Mucosa of descending colon (tissue), 3 donors: Measurements from ENCODE around the gene ADNP. TPM values are rescaled to one million over a fixed set of nuclear protein-coding genes. Genes with fewer than 3 reads are reported as not detected.
A peak's percentile ranks its signal among the peaks of the same experiment; 100 is the strongest.

Experiments used
- ATAC-seq: fragments of 200-7000 bp; cut with Tn5 transposase; one replicate; pipeline ENCODE4 v1.9.1; 2020; ENCODE audit warnings: mild to moderate bottlenecking, moderate library complexity
- DNase-seq, 3 donors: peaks; one replicate each; pipeline ENCODE4 v3.0.0-alpha.2; 2020
- H3K36me3 ChIP-seq: fragments of 200-600 bp; one replicate; pipeline ENCODE4 v1.8.0; 2021; ENCODE audit warnings: low read depth, mild to moderate bottlenecking
- H3K4me1 ChIP-seq: fragments of 200-600 bp; one replicate; pipeline ENCODE4 v1.8.0; 2021; ENCODE audit warnings: low read depth, mild to moderate bottlenecking
- H3K4me3 ChIP-seq: fragments of 200-600 bp; one replicate; pipeline ENCODE4 v1.8.0; 2021; ENCODE audit warnings: mild to moderate bottlenecking
- H3K9me3 ChIP-seq: fragments of 200-600 bp; one replicate; pipeline ENCODE4 v1.8.0; 2021; ENCODE audit warnings: mild to moderate bottlenecking
- intact Hi-C, 2 donors: fragments of 100-400 bp; cut with DNase I in 1 of 2; cut with micrococcal nuclease in 1 of 2; formaldehyde crosslinking; loops; one replicate each; pipeline versions ENCODE4 v1.11.0 to v1.11.1; 2022; cut with DNase I, micrococcal nuclease
- total RNA-seq, 3 donors: library from RNA; stranded (reverse); fragmentation: NEBNext Ultra II Directional in 2 of 3; extraction: Animal tissue kit (Norgen Biotek cat#: 25700) in 2 of 3; gene quantifications; one replicate each; pipeline versions ENCODE4 v1.2.1 to v1.2.4, GENCODE V29; 2021 to 2023
- TF ChIP-seq, protein P1 (sequence below): fragments of 200-600 bp; IDR thresholded peaks from one replicate; pipeline ENCODE4 v1.8.0; 2022; ENCODE audit warnings: antibody characterized with exemption, mild to moderate bottlenecking
- donor health status: DM: no; HTN: no; CAD: no; lungs with moderate emphysema.
- donor health status: DM: no; HTN: no; CAD: no.
- donor health status: DM: no; HTN: yes; CAD: no.

ADNP gene
- total RNA-seq, 3 donors from 2014 or later = 51.3 to 68.6 (median 61.4) TPM

DNA sequence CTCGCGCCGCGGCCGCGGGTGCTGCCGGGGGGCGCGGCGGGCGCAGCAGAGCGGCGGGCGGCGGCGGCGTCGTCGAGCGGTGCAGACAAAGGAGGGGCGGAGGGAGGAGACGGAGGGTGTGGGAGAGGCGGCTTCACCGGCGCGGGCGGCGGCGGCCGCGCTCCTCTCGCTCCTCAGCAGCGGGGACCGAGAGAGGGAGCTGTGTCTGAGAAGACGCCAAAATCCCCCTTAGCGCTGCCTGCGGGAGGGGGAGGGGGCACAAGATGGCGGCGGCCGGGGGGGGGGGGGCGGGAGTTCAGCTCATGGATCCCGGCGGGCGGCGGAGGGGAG lies 296 bp downstream of the ADNP start:
- TF ChIP-seq, protein P1, sequence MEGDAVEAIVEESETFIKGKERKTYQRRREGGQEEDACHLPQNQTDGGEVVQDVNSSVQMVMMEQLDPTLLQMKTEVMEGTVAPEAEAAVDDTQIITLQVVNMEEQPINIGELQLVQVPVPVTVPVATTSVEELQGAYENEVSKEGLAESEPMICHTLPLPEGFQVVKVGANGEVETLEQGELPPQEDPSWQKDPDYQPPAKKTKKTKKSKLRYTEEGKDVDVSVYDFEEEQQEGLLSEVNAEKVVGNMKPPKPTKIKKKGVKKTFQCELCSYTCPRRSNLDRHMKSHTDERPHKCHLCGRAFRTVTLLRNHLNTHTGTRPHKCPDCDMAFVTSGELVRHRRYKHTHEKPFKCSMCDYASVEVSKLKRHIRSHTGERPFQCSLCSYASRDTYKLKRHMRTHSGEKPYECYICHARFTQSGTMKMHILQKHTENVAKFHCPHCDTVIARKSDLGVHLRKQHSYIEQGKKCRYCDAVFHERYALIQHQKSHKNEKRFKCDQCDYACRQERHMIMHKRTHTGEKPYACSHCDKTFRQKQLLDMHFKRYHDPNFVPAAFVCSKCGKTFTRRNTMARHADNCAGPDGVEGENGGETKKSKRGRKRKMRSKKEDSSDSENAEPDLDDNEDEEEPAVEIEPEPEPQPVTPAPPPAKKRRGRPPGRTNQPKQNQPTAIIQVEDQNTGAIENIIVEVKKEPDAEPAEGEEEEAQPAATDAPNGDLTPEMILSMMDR = no peak
- Histone ChIP-seq H3K36me3 (peaks cover 3% of the 10 kb centered on the region), H3K4me1 (peaks cover 31% of the 10 kb centered on the region), H3K4me3 (peak overlapping the region; percentile 89), H3K9me3 (no peaks in the 10 kb centered on the region)
- DNase-seq (no peak), ATAC-seq (peak; percentile 47)
- intact Hi-C loops = no loop called here

DNA sequence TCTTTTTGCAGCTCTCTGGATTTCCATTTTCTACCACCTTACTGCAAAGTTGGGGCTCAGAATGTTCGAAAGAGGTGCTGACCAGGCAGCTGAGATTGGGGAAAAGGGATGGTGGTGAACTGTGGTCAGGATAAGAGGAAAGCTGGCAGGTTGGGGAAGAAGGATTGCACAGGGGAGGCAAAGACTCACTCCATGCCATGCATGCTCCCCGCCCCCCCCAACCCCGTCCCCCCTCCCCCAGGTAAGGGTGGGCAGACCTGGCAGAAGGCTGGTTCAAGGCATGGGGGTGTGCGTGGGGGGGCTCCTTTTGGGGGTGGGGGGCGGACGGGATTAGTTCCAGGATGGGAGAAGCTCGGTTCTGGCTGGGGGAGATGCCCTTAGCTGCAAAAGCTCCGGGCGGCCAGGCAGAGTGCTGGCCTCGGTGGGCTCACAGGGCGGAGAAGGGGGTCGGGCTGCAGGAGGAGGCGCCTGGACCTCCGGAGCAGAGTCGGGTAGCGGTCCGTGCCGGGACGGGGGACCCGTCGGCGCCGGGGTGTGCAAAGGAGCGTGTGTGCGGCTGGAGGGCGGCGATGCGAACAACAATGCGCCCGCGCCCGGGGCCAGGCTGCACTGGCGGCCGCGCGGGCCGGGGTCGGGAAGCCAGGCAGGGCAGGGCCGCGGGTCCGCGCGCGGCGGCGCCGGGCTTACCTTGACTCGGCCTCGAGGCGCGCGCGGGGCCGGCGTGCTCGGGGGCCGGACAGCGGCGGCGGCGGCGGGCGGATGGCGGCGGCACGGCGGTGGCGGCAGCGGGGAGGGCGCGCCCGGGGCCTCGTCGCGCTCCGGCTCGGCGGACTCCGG lies 880 bp downstream of the ADNP start:
- TF ChIP-seq, protein P1 = no peak
- peaks cover 3% of the 10 kb centered on the region for H3K36me3 ChIP-seq
- DNase-seq (peak; percentile 35 to 69 (median 68)), ATAC-seq (no peak)
- peak overlapping the region; percentile 89 for H3K4me3 ChIP-seq
- intact Hi-C loops = no loop called here
- peaks cover 36% of the 10 kb centered on the region for H3K4me1 ChIP-seq
- H3K9me3 ChIP-seq = no peaks in the 10 kb centered on the region

DNA sequence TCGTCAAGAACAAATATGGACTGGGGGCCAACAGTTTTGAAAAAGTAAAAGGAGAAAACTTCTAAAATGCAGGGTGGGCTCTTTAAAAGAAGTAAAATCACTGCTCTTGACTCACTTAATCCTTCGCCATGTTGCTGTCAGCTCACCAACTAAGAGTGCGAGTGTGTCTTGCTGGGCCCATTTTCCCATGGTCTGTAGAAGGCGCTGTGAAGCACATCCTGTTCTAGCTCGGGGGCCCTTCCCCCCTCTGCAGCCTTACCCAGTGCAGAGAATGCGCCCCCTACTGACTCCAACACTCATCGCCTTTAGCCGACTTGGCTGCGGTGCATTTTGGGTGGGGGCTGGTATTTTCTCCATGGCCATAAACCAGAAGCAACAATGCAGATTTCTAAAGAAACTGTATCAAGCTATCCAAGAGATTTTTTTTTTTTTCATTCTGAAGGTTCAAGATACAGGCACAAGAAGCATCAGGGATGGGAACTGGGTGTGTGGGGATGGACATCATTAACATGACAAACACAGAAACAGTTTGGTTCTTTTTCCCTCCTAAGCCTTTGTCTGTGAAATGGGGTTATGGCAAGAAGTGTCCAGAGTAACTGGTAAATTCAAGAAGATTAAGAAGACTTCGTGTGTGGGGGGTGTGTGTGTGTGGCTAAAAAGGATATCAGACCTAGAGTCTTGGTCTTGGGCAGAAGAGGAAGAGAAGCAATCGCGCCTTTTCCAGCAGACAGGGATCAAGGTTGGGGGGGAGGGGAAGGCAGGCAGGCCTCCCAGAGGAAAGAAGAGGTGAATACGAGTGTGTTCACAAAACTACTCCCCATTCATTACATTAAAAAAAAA lies 1.7 kb downstream of the ADNP start:
- H3K4me3 ChIP-seq = peak overlapping the region; percentile 89
- TF ChIP-seq, protein P1 = peak; percentile 84
- ATAC-seq (peak; percentile 81), DNase-seq (peak; percentile 91 to 99 (median 92))
- H3K9me3 ChIP-seq = no peaks in the 10 kb centered on the region
- peaks cover 40% of the 10 kb centered on the region for H3K4me1 ChIP-seq
- intact Hi-C loops = loop anchor here (10.0 kb wide), 1 partner anchor 135 kb away; the partner anchor contains the start of gene BCAS4 (in 2 of the 2)
- H3K36me3 ChIP-seq = peaks cover 3% of the 10 kb centered on the region

DNA sequence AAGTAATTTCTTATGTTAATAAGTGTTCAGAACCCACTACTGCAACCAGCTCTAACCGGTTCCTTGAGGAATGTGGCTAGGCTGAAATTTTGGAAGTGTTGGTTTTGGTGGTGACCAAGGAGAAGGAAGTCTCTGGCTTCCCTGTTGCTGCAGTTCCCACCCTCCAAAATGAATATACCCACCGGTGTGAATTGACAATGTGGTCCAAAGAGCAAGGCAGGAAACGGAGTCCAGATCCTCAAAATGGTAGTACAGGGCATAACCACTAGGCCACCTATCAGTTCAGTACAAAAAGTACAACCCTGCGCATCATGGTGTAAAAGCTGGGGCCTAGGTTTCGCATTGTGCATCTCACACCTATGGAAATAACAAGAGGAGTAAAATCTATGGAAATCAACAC lies 2.8 kb downstream of the ADNP start:
- no peaks in the 10 kb centered on the region for H3K9me3 ChIP-seq
- DNase-seq (no peak), ATAC-seq (no peak)
- H3K36me3 ChIP-seq = peaks cover 3% of the 10 kb centered on the region
- H3K4me3 ChIP-seq = no peak overlapping the region
- peaks cover 44% of the 10 kb centered on the region for H3K4me1 ChIP-seq
- TF ChIP-seq, protein P1 = no peak
- intact Hi-C loops = loop anchor here (10.0 kb wide), 1 partner anchor 134 kb away; the partner anchor contains the start of gene BCAS4 (in 2 of the 2)

DNA sequence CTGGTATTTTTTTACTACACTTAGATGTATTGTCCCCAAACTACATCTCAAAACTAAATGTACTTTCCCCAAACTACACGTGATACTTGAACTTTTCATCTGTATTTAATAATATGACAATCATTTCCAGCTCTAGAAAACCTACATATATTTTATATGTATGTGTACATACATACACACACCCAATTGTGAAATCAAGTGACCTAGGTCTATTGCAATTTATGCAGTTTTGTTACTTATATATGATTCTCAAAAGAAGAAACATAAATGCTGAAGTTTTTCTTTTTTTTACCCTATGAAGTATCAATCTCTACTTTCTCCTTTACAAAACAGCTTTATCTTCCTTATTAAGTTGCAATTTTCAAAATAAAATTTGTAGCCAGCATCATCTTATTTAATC lies 4.7 kb downstream of the ADNP start:
- no peak for ATAC-seq
- intact Hi-C loops = loop anchor here (10.0 kb wide), 1 partner anchor 132 kb away; the partner anchor contains the start of gene BCAS4 (in 2 of the 2)
- Histone ChIP-seq H3K36me3 (peaks cover 3% of the 10 kb centered on the region), H3K4me1 (peaks cover 44% of the 10 kb centered on the region), H3K4me3 (no peak overlapping the region), H3K9me3 (no peaks in the 10 kb centered on the region)
- TF ChIP-seq, protein P1 = no peak
- no peak for DNase-seq
